OCI-LY1 (cell line): Measurements from ENCODE around the gene DGKG.

Source experiments
- CTCF ChIP-seq: fragments of 200-600 bp; sonication (generic), shearing (Covaris generic); IDR thresholded peaks from 2 replicates; pipeline ENCODE4 v1.5.1; 2017; ENCODE audit warnings: mild to moderate bottlenecking, antibody characterized with exemption, low read length, moderate library complexity, mixed read lengths
- EZH2 ChIP-seq: fragments of 200-600 bp; sonication (generic), shearing (Covaris generic); IDR thresholded peaks from 2 replicates; pipeline ENCODE4 v1.8.0; 2017; ENCODE audit warnings: borderline replicate concordance, mixed run types, mild to moderate bottlenecking, antibody characterized with exemption, low read length, moderate library complexity, mixed read lengths

- TF ChIP-seq CTCF (no peak), EZH2 (no peak)
Measured at GRCh38 chr3:186121278-186121677, 240.8 kb downstream of the DGKG start.
